Activated naive CD4-positive, alpha-beta T cell treated with anti-CD3 and anti-CD28 coated beads, Interleukin-2, amount 50 U/mL, for 24 hours (primary cell): ENCODE results near the gene TOMM40L.

Experiments
- H3K27ac Mint-ChIP-seq: one replicate; pipeline ENCODE4 v1.8.0; 2021; ENCODE audit warnings: mild to moderate bottlenecking, mixed read lengths
- H3K27me3 Mint-ChIP-seq: one replicate; pipeline ENCODE4 v1.8.0; 2021; ENCODE audit warnings: mixed read lengths
- H3K36me3 Mint-ChIP-seq: one replicate; pipeline ENCODE4 v1.8.0; 2021; ENCODE audit warnings: mixed read lengths
- H3K4me1 Mint-ChIP-seq: one replicate; pipeline ENCODE4 v1.8.0; 2021; ENCODE audit warnings: mixed read lengths
- H3K4me3 Mint-ChIP-seq: one replicate; pipeline ENCODE4 v1.8.0; 2021; ENCODE audit warnings: mild to moderate bottlenecking, mixed read lengths
- H3K9me3 Mint-ChIP-seq: one replicate; pipeline ENCODE4 v1.8.0; 2021; ENCODE audit warnings: mixed read lengths

The TOMM40L gene

GRCh38 chr1:161192476-161193465, 33.1 kb upstream of the TOMM40L start:
- Mint-ChIP-seq H3K9me3 (no peaks in the 10 kb centered on the region), H3K4me1 (peaks cover 46% of the 10 kb centered on the region), H3K27me3 (no peaks in the 10 kb centered on the region), H3K4me3 (peak overlapping the region; percentile 34), H3K27ac (peak overlapping the region; percentile 86), H3K36me3 (no peaks in the 10 kb centered on the region)

- peaks cover 40% of the 10 kb centered on the region for H3K4me1 Mint-ChIP-seq
Observed at GRCh38 chr1:161193561-161194235, 32.2 kb upstream of the TOMM40L start.

GRCh38 chr1:161195171-161195570, 30.7 kb upstream of the TOMM40L start:
- no peaks in the 10 kb centered on the region for H3K36me3 Mint-ChIP-seq
- no peaks in the 10 kb centered on the region for H3K9me3 Mint-ChIP-seq
- peaks cover 44% of the 10 kb centered on the region for H3K4me1 Mint-ChIP-seq
- H3K4me3 Mint-ChIP-seq = no peak overlapping the region
- H3K27me3 Mint-ChIP-seq = no peaks in the 10 kb centered on the region
- no peak overlapping the region for H3K27ac Mint-ChIP-seq

More at GRCh38 chr1:161193561-161194235, 32.2 kb upstream of the TOMM40L start:
- no peaks in the 10 kb centered on the region for H3K27me3 Mint-ChIP-seq
- H3K27ac Mint-ChIP-seq = no peak overlapping the region
- H3K9me3 Mint-ChIP-seq = no peaks in the 10 kb centered on the region
- no peak overlapping the region for H3K4me3 Mint-ChIP-seq
- no peaks in the 10 kb centered on the region for H3K36me3 Mint-ChIP-seq

GRCh38 chr1:161196111-161196510, 29.7 kb upstream of the TOMM40L start:
- no peak overlapping the region for H3K4me3 Mint-ChIP-seq
- H3K4me1 Mint-ChIP-seq = peaks cover 53% of the 10 kb centered on the region
- H3K27me3 Mint-ChIP-seq = no peaks in the 10 kb centered on the region
- no peaks in the 10 kb centered on the region for H3K9me3 Mint-ChIP-seq
- no peaks in the 10 kb centered on the region for H3K36me3 Mint-ChIP-seq
- H3K27ac Mint-ChIP-seq = no peak overlapping the region

- Mint-ChIP-seq H3K4me3 (no peak overlapping the region), H3K27me3 (no peaks in the 10 kb centered on the region), H3K27ac (no peak overlapping the region), H3K4me1 (peaks cover 60% of the 10 kb centered on the region), H3K36me3 (no peaks in the 10 kb centered on the region), H3K9me3 (no peaks in the 10 kb centered on the region)
Observed at GRCh38 chr1:161196521-161197451, 29.1 kb upstream of the TOMM40L start.

GRCh38 chr1:161197560-161198193, 28.2 kb upstream of the TOMM40L start:
- H3K9me3 Mint-ChIP-seq = no peaks in the 10 kb centered on the region
- no peak overlapping the region for H3K27ac Mint-ChIP-seq
- H3K4me1 Mint-ChIP-seq = peaks cover 60% of the 10 kb centered on the region
- no peaks in the 10 kb centered on the region for H3K27me3 Mint-ChIP-seq
- H3K4me3 Mint-ChIP-seq = no peak overlapping the region
- H3K36me3 Mint-ChIP-seq = peaks cover 2% of the 10 kb centered on the region

GRCh38 chr1:161198194-161198896, 27.5 kb upstream of the TOMM40L start:
- no peak overlapping the region for H3K27ac Mint-ChIP-seq
- peaks cover 2% of the 10 kb centered on the region for H3K36me3 Mint-ChIP-seq
- H3K9me3 Mint-ChIP-seq = no peaks in the 10 kb centered on the region
- no peak overlapping the region for H3K4me3 Mint-ChIP-seq
- peaks cover 58% of the 10 kb centered on the region for H3K4me1 Mint-ChIP-seq
- no peaks in the 10 kb centered on the region for H3K27me3 Mint-ChIP-seq

- Mint-ChIP-seq H3K27ac (peak within 1 kb of the TSS; percentile 56), H3K27me3 (no peaks in the 10 kb centered on the region), H3K9me3 (no peaks in the 10 kb centered on the region), H3K4me1 (peaks cover 64% of the 10 kb centered on the region), H3K36me3 (peaks cover 5% of the 10 kb centered on the region), H3K4me3 (peak within 1 kb of the TSS; percentile 2)
Observed at GRCh38 chr1:161198897-161199431, 26.9 kb upstream of the TOMM40L start, which contains the start of gene ADAMTS4. TSS of gene ADAMTS4 (minus strand) at chr1:161199054. CDS start at chr1:161198627, 427 bp downstream.

- Mint-ChIP-seq H3K4me3 (peak overlapping the region; percentile 2), H3K4me1 (peaks cover 68% of the 10 kb centered on the region), H3K9me3 (no peaks in the 10 kb centered on the region), H3K27me3 (no peaks in the 10 kb centered on the region), H3K27ac (peak overlapping the region; percentile 95), H3K36me3 (peaks cover 12% of the 10 kb centered on the region)
Observed at GRCh38 chr1:161199506-161200139, 26.2 kb upstream of the TOMM40L start.

- Mint-ChIP-seq H3K27ac (peak overlapping the region; percentile 95), H3K9me3 (no peaks in the 10 kb centered on the region), H3K27me3 (no peaks in the 10 kb centered on the region), H3K4me1 (peaks cover 66% of the 10 kb centered on the region), H3K4me3 (peak overlapping the region; percentile 64), H3K36me3 (peaks cover 15% of the 10 kb centered on the region)
Observed at GRCh38 chr1:161200421-161200991, 25.4 kb upstream of the TOMM40L start.

GRCh38 chr1:161200992-161201835, 24.6 kb upstream of the TOMM40L start:
- peaks cover 17% of the 10 kb centered on the region for H3K36me3 Mint-ChIP-seq

GRCh38 chr1:161201836-161202712, 23.8 kb upstream of the TOMM40L start, which contains the start of gene NDUFS2:
TSS of gene NDUFS2 (plus strand) at chr1:161202367. CDS start at chr1:161202386, 19 bp downstream.
- Mint-ChIP-seq H3K27ac (peak within 1 kb of the TSS; percentile 98), H3K4me1 (peaks cover 74% of the 10 kb centered on the region), H3K9me3 (no peaks in the 10 kb centered on the region), H3K27me3 (no peaks in the 10 kb centered on the region), H3K4me3 (peak within 1 kb of the TSS; percentile 95), H3K36me3 (peaks cover 20% of the 10 kb centered on the region)

More at GRCh38 chr1:161200992-161201835, 24.6 kb upstream of the TOMM40L start:
- Mint-ChIP-seq H3K27me3 (no peaks in the 10 kb centered on the region), H3K27ac (peak overlapping the region; percentile 98), H3K9me3 (no peaks in the 10 kb centered on the region), H3K4me1 (peaks cover 67% of the 10 kb centered on the region), H3K4me3 (peak overlapping the region; percentile 95)
